NCI-H1436 treated with DMSO at 0.1 percent for 48 hours (cell line): Measurements from ENCODE around the gene MRPS23.
"Not testable (repeated sequence)": the region's sequence is repeated elsewhere in the genome, so short reads cannot be mapped to it uniquely, and the experiment has no call there.

ENCODE experiments used
- DNase-seq: peaks from one replicate; lab custom pipeline; 2025; lab: John Stamatoyannopoulos, UW

MRPS23 gene

DNA sequence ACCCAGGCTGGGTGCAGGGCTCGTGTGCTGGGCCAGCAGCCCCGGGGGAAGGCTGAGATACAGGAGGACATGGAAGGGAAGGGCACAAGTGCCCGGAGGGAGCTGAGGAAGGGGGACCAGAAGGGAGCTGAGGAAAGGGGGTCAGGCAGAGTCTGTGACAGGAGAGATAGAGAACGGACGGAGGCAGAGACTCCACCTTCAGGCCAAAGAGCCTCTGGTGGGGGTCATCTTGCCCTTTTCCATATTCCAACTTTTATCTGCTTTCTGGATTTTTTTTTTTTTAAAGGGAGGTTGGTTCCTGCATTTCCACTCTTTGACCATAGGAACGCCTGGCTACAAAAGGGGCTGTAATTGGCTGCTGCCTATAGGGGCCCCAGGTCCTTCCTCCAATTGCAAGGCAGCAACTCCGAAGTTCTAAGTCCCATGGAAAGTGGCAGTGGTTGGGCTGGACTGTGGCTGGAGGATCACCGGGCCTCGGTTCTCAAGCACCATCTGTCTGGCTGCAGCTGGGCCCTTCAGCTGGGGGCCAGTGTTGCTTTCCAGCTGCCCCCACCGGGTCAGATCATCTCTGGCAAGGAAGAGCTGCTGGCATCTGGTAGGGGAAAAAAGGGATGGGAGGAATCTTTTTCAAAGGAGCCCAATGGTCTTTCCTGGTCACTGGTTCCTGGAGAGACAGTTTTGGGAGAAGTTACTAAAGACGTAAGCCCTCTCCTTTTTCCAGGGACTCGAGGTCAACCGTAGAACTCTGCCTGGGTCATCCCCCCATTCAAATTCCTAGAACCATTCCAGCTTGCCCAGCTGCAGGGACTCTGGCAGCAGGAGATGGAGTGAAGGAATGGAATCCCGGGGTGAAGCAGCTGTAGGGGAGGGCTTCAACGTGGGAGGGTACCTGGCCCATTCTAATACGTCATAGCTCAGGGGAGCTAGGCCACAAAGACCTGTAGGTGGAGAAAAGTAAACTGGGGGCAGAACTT is 13.1 kb upstream of the MRPS23 start:
- no peak for DNase-seq

DNA sequence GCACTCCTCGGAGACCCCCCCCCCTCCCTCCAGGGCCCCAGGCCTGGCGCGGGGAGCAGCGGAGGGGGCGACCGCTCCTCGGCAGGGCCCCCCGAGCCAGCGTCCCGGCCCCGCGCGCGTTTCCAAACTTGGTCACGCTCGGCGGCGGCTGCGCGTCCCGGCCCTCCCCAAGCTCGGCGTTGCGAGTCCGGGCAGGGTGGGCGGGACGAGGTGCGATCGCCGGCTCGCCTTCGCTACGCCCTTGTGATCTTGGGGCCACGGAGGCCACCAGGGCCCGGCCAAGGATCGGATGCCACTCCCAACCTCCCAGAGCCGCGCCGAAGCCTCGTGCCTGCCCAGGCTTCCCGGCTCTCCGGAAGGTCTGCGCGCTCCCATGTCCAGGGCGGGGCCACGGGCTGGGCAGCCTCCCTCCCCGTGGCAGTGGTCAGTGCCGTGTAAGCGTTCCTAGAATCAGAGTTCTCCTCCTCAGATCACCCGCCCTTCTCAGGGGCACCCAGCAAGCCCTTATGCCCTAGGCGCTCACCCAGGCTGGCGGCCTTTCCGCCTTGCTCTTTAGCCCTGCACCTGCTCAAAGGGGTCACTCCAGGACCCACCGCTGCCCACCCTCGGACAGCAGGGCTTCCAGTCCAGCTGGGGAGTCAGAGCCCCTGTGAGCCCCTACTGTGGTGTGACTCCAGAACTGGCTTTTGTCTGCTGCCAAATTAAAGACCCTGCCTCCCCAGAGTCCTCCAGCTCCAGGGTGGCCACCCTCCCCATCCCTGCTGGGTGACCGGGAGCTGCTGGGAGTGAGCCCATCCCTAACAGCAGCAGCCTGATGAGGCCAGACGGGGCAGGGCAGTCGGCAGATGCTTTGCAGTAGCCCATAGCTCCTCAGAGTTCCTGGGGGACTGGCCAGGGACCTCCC is 12.2 kb upstream of the MRPS23 start:
- no peak for DNase-seq

DNA sequence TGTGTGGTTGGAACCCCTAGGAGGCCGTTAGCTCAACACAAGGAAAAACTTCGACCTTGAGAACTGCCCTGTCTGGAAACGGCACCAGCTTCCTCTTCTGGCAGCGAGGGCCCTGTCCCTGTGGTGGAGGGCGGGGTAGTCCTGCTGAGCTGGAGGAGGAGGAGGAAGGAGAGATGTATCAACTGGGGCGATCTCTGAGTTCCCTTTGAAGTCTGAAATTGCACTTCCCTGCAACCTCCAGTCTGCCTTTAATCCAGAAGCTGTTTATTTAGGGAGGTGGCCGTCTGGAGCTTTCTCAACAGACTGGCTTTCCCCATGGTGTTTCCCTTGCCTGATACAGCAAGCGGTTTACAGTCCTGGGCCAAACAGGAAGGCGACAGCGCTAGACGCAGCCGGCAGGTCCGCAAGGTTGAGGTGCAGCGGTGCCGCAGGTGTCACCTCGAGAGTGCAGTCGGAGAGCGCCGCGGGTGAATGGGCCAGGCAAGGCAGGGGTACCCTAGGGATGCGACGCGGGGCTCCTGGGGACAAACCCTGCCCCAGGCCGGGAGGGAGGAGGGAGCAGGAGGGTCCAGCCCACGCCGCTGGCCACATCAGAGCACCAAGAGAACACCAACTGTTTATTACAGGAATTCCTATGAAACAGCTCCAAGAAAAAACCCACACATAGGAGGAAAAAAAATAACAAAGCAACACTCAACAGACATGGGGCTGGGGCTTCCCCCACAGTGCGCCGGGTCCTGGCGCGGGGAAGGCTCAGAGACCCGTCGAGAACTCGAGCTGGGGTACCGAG is 11.4 kb upstream of the MRPS23 start:
- DNase-seq: no peak

DNA sequence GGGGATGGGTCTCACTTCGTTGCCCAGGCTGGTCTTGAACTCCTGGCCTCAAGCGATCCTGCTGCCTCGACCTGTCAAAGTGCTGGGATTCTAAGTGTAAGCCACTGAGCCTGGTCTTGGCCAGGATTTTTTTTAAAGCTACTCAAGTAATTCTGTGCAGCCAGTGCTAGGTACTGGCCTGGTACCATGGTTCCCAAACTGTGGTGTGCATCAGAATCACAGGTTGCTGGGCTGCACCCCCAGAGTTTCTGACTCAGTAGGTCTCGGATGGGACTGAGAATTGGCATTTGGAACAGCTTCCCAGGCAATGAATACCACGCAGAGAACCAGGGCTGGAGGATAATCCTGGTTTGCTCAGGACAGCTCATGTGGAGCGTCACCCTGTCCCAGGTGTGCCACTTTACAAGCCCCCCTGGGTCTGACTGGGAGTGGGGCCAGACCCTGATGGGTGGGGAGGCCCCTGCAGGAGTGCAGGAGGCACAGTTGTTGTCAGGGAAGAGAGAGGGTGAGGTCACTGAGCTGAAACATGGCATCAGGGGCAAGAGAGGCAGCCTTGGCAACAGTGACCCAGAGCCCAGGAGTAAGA is 10.7 kb upstream of the MRPS23 start:
- DNase-seq: no peak

DNA sequence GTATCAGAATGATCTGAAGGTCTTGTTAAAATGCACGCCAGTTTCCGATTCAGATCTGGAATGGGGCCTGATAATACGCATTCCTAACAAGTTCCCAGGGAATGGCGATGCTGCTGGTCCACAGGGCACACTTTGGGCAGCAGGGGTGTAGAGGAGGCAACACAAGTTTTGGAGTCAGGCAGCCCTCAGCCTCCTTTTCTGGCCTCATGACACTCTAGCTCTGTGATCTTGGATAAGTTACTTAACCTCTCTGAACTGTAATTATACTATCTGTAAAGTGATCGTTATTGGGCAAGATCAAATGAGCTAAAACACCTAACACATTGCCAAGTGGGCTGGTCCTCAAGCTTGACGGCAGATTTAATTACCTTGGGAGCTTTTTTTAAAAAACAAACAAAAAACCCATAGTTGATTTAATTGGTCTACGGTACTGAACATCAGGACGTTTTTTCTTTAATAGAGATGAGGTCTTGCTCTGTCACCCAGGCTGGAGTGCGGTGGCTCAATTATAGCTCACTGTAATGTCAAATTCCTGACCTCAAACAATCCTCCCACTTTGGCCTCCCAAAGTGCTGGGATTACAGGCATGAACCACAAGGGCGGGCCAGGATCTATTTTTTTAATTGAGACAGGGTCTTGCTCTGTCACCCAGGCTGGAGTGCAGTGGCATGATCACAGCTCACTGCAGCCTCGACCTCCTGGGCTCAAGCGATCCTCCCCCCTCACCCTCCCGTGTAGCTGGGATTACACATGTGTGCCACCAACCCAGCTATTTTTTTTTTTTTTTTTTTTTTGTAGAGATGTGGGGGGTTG is 10.0 kb upstream of the MRPS23 start:
- no peak for DNase-seq

- no peak for DNase-seq
These were observed 9.0 kb upstream of the MRPS23 start for GRCh38 chr17:57858838-57859237.

DNA sequence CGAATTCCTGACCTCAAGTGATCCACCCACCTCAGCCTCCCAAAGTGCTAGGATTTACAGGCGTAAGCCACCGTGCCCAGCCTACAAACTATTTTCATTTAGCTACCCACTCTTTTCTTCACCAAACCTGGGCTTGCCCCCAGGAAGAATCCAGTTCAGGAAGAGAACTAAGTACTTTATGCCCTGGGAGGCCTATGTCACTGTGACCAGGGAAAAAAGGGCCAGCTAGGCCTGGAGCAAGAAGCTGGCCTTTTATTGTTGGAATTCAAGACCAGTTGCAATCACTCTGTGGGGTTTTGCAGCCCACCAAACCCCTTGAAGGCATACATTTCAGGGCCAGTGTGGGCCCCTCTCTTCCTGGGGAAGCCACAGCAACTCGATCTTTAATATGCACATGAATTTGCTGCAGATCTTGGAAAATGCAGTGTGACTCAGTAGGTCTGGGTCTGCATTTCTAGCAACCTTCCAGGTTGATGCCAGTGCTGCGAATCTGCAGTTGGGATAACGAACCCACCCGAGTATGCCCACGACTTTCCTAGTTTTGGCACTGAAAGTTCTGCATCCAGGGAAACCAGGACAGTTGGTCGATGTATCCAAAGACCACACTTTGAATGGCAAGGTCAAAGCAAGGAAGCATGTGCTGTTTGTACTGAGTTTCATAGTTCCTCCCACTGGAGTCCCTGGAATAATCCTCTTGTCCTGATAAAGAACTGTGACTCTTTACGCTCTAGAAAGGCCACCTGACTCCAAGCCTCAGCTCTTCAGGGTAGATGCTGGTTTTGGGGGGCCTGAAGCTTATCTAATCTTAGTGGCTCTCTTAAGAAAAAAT is 7.2 kb upstream of the MRPS23 start:
- DNase-seq: no peak

- DNase-seq: no peak
These were observed 5.7 kb upstream of the MRPS23 start for GRCh38 chr17:57855391-57856035.

- no peak for DNase-seq
These were observed 3.9 kb upstream of the MRPS23 start for GRCh38 chr17:57853695-57854094.

- no peak for DNase-seq
These were observed 3.1 kb upstream of the MRPS23 start for GRCh38 chr17:57852955-57853328.

DNA sequence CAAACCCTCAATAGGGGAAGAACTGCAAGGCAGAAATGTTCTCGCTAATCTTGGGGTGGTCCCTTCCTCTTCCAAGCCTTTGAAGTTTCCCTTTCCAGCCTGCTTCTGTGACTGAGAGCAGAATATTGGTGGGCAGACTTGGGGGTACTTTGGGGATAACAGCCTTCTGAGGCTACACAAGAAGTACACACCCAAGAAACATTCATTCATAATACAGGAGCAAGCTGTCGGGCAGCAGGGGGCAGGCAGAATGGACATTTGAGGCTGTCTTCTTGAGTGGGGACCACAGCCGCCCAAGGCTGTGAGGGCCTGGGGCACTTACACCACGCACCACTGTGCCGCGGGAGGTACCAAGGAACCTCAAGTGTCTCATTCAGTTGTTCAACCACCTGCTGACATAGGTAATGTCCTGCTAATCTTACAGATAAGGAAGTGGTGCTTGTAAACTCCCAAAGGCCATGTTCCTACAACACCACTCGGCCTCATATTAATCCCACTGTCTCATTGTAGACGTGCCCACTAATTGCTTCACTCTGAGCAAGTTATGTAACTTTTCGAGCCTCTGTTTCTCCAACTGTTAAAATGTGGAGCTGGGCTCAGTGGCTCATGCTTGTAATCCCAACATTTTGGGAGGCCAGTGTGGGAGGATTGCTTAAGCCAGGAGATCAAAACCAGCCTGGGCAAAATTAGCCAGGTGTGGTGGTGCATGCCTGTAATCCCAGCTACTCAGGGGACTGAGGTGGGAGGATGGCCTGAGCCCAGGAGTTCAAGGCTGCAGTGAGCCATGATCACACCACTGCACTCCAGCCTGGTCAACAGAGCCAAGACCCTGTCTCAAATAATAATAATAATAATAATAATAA is 2.5 kb upstream of the MRPS23 start:
- no peak for DNase-seq

DNA sequence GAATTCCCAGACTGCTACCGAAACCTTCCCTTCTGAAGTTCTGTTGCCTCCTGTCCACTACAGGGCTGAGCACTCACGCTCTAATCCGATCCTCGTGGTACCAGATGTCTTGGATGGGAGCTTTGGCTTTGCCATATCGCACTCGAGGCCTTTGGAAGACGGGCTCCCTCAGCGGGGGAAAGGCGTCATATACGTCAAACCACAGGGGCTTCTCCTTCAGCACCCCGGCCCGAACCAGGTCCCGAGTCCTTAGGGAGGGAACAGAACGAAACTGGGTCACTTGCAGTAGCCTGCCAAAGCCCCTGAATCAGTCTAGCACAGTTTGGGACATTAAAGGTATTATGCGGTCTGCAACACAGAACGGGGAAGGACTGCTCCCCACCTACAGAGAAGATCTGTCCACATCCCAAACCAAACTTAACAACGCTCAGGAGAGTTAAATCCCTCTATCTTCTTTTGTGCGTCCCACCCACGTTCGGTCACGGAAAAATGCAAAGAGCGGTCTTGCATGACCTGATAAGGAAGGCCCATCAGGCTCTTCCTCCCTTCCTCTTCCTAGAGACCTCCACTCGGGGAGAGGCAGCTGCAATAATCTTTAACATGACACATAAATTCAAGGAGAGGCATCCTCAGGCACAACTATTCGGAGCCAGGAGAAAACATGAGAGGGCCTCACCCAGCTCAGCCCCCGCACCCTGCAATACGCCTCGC is 526 bp downstream of the MRPS23 start:
- no peak for DNase-seq

- not testable (repeated sequence) for DNase-seq
These were observed 3.5 kb downstream of the MRPS23 start for GRCh38 chr17:57846056-57846945.

DNA sequence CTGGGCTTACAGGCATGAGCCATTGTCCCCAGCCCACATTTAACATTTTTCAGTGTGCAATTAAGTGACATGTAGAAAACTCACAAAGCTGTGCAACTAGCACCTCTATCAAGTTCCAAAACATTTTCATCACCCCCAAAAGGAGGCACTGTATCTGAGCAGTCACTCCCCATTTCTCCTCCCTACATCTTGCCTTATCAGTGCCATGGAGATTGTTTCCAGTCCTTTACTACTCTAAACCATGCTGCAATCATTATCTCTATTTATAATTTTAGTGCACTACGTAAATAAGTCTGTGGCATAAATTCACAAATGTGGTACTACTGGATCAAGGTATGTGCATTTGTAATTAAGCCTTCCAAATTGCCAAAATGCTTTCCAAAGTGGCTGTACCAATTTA is 7.6 kb downstream of the MRPS23 start:
- DNase-seq: no peak

DNA sequence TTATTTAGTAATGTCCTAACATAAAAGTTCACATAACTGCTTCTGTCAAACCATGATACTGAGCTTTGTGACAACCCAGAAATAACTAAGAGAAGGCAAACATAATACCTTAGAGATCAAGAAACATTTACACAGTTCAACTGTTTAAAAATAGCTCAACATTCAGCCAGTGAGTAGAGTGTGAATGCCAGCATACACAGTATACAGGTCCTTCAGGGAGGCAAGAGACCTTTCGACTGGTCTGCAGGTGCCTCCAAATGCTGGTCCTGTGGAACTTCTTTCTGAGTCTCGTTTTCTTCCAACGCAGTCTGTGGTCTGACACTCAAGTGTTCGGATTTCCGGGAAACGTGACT is 10.3 kb downstream of the MRPS23 start:
- DNase-seq: no peak

GRCh38 chr17:57838857-57839570 is 10.8 kb downstream of the MRPS23 start:
- no peak for DNase-seq
